GOT3 (cell line): ENCODE data around the gene ARFGAP2.
"Not testable (repeated sequence)": the region's sequence is repeated elsewhere in the genome, so short reads cannot be mapped to it uniquely, and the experiment has no call there.

ENCODE experiments used
- DNase-seq: peaks from one replicate; lab custom pipeline; 2025; ENCODE audit warnings: mixed read lengths; lab: John Stamatoyannopoulos, UW

ARFGAP2 gene

GRCh38 chr11:47148270-47148669, 28.4 kb downstream of the ARFGAP2 start:
- DNase-seq, result no peak

GRCh38 chr11:47147681-47148080, 29.0 kb downstream of the ARFGAP2 start:
- DNase-seq, result no peak

DNA sequence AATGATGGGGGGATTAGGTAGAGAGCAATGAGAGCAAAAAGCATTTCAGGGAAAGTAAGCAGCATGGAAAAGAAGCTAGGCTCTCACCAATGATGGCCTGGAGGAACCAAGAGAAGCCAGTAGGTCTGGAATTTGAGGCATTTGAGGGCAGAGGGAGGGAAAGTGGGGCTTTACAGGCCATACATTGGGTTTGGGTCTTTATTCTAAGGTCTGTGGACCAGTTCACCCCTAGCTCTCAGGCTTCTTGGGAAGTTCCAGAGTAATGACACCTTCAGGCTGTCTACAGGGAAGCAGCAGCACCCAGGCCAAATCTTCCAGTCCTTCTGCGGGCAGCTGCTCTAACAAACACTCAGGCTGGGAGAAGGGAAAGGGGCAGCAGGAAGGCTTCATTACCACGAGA, 29.4 kb downstream of the ARFGAP2 start:
- no peak for DNase-seq

DNA sequence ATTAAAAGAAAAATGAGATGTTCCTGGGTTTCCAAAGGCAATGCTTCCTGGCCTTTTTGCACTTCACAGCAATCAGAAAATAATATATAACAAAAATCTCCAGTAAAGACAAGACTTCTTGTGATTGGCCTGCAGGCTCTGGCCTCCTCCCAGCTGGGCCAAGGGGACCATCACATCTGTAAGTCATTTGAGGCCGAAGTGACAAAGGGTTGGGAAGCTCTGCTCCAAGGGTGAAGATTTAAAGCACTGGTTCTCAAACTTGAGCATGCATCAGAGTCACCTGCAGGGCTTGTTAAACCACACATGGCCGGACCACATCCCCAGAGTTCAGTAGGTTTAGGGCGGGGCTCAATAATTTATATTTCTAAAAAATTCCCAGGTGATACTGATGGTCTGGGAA, 32.1 kb downstream of the ARFGAP2 start:
- no peak for DNase-seq

DNA sequence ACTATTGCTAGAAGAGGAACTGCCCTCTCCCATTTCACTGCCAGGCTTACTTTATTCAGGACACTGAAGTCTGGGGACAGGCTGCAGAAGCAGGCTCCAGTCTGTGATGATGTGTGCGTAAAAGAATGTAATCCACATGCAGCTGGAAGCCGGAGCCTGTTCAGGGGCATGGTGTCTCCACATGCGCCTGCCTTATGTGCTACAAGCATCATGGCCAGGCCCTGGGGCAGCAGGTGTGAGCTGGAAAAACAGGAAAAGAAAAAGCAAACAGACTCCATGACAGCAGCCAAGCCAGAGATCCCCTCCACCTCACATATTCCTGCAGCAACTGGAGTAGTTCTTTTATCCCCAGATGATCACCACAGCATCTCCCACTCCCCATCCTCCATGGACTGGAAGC, 33.4 kb downstream of the ARFGAP2 start:
- DNase-seq, result no peak

- DNase-seq, result no peak
Observed at GRCh38 chr11:47139878-47140277, 36.8 kb downstream of the ARFGAP2 start.

- DNase-seq, result no peak
Observed at GRCh38 chr11:47137476-47137875, 39.2 kb downstream of the ARFGAP2 start.

DNA sequence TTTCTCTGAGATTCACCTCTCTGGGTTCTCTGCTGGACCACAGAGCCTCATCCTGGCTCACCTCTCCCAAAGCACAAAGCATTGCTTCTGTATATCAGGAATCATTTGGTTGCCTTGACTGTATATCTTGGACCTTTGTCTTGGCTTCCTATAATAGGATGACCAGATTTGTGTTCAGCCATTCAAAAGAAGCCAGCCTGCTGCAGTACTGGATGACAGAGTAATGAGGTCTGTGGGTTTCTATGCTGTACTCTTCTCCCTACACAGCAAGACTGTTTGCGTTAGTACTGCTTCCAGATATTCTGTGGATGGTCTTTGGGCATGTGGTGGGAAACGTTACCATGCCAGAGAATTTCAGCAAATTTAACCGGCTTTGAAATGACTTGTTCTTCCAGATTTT, 39.8 kb downstream of the ARFGAP2 start:
- no peak for DNase-seq

- no peak for DNase-seq
Observed at GRCh38 chr11:47136327-47136726, 40.4 kb downstream of the ARFGAP2 start.

DNA sequence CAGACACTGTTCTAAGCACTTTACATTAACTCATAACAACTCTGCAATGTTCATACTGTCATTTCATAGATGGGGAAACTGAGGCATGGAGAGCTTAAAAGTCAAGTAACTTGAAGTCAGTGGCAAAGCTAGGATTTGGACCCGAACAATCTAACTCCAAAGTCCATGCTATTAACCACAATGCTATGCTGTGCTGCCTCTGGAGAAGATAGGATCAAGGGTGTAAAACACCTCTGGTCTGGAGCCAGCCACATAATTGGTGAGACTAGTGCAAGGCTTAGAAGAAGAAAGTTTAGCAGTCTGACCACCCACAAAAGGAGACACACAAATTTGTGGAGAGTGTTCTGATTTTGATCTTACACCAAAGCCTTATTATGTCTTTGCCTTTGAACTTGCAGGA, 43.7 kb downstream of the ARFGAP2 start:
- DNase-seq, result no peak

DNA sequence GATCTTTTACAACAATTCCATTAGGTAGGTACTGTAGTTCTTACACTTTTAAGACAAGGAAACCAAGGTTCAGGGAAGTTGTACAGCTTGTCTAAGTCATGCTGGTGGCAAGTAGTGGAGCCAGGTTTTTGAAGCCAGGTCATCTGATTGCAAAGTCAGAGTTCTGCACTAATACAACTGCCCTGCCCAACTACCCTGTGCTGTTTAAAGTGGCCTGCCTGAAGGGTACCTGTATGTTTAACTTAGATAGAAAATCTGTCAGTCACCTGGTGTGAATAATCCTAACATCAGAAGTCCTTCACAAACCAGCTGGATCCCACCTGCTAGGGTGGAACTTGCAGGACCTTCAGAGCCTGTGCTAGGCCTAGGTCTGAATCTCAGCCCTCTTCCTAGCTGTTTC, 44.2 kb downstream of the ARFGAP2 start:
- DNase-seq, result no peak

- no peak for DNase-seq
Observed at GRCh38 chr11:47131136-47131535, 45.5 kb downstream of the ARFGAP2 start.

DNA sequence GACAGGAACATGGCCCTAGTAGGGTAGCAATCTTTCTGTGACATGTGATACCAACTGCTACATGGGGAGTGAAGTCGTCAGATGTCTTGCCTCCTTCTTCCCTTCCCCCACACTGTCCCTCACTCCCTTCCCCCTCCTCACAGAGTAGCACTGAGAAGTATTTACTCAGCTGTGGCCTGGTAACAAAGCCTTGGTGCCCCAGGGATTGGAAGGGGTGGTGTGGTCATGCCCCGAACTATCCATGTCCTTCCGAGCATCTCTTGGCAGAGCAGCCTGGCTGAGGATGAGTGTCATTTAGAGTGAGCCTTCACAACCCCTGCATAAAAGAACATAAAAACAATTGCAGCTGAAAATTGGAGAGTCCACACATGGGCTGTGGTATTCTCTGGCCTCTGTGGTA, 46.1 kb downstream of the ARFGAP2 start:
- DNase-seq, result no peak

GRCh38 chr11:47127213-47127612, 49.5 kb downstream of the ARFGAP2 start:
- no peak for DNase-seq

GRCh38 chr11:47125083-47125482, 51.6 kb downstream of the ARFGAP2 start:
- no peak for DNase-seq

GRCh38 chr11:47124675-47125074, 52.0 kb downstream of the ARFGAP2 start:
- DNase-seq, result no peak

DNA sequence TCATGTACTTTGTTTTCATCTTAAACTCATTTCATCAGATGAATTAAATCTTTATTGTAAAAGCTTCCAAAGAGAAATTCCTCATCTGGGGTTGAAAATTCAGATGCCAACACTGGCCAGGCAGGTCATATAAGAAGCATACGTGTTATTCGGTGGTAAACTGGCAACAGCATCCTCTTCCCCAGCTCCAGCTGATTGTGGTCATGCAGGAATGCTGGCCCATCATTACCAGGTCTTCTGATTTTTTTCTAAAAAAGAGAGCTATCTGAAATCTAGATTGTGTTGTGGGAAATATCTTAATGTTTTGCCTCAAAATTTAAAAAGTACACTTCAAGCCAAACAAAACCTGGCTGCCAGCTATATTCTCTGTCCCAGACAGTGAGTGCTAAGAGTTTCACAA, 53.6 kb downstream of the ARFGAP2 start:
- DNase-seq, result no peak

DNA sequence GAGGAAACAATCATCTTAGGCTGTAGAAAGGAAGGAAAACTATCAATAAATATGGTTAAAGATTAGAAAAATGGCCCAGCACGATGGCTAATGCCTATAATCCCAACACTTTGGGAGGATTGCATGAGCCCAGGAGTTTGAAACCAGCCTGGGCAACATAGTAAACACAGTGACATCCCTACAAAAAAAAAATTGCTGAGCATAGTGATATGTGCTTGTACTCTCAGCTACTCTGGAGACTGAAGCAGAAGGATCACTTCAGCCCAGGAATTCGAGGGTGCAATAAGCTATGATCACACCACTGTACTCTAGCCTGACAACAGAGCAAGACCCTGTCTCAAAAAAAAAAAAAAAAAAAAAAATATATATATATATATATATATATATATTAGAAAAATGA, 54.9 kb downstream of the ARFGAP2 start:
- no peak for DNase-seq

DNA sequence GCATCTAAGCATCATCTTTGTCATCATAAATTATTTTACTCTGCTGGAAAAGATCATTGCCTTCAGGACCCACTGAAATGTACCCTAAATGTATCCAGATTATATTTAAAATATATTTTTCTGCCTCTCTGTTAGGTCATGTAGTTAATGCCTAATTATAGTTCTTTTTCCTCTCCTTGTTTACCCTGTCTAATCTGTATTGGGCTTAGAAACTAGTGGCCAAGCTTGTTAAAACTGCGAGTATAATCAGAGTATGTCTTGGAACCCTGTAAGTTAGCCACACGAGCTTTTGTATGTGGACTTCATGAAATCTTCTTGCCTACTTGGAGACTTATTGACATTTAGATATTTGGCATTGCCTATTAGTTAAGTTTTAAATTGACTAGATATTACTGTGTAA, 55.6 kb downstream of the ARFGAP2 start:
- DNase-seq, result no peak

GRCh38 chr11:47118958-47119688, 57.6 kb downstream of the ARFGAP2 start:
- not testable (repeated sequence) for DNase-seq
